Skeletal muscle satellite cell (primary cell): ENCODE measurements around the gene NEURL1.

Source experiments
- H3K27me3 ChIP-seq: 2 replicates; pipeline ENCODE4 v1.7.0; 2013; ENCODE audit warnings: low read length; ENCODE audit not compliant: control insufficient read depth, insufficient read depth
- H3K36me3 ChIP-seq: 2 replicates; pipeline ENCODE4 v1.7.0; 2013; ENCODE audit warnings: mild to moderate bottlenecking, control low read depth, low read length; ENCODE audit not compliant: insufficient read depth
- H3K4me1 ChIP-seq: 2 replicates; pipeline ENCODE4 v1.7.0; 2013; ENCODE audit warnings: low read length; ENCODE audit not compliant: control insufficient read depth, insufficient read depth
- H3K4me2 ChIP-seq: 2 replicates; pipeline ENCODE4 v1.7.0; 2013; ENCODE audit warnings: mild to moderate bottlenecking, low read length
- H3K4me3 ChIP-seq: 2 replicates; pipeline ENCODE4 v1.7.0; 2013; ENCODE audit warnings: low read length
- H3K9ac ChIP-seq: 2 replicates; pipeline ENCODE4 v1.7.0; 2013; ENCODE audit warnings: mild to moderate bottlenecking, low read depth, low read length, moderate library complexity
- H3K9me3 ChIP-seq: replicated peaks from 2 replicates; pipeline ENCODE4 v1.7.0; 2013; ENCODE audit warnings: mild to moderate bottlenecking, control low read depth, low read length

NEURL1 gene

DNA sequence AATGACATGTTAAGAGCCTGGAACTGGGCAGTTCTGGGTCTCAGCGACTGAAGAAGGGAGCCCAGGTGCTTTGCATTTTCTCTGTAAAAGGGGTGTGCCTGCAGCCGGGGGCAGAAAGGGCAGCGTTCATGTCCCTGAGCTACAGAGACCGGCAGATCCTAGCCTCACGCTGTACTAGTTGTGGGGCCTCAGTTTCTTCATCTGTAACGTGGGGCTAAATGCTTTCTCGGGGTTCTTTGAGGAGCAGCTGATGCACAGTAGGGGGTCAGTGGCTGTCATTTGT lies 79.6 kb downstream of the NEURL1 start:
- no peak overlapping the region for H3K4me2 ChIP-seq
- no peak overlapping the region for H3K9ac ChIP-seq
- no peak overlapping the region for H3K4me3 ChIP-seq
- peaks cover 9% of the 10 kb centered on the region for H3K4me1 ChIP-seq
- H3K36me3 ChIP-seq: no peaks in the 10 kb centered on the region
- H3K27me3 ChIP-seq: peaks cover 65% of the 10 kb centered on the region
- no peaks in the 10 kb centered on the region for H3K9me3 ChIP-seq

DNA sequence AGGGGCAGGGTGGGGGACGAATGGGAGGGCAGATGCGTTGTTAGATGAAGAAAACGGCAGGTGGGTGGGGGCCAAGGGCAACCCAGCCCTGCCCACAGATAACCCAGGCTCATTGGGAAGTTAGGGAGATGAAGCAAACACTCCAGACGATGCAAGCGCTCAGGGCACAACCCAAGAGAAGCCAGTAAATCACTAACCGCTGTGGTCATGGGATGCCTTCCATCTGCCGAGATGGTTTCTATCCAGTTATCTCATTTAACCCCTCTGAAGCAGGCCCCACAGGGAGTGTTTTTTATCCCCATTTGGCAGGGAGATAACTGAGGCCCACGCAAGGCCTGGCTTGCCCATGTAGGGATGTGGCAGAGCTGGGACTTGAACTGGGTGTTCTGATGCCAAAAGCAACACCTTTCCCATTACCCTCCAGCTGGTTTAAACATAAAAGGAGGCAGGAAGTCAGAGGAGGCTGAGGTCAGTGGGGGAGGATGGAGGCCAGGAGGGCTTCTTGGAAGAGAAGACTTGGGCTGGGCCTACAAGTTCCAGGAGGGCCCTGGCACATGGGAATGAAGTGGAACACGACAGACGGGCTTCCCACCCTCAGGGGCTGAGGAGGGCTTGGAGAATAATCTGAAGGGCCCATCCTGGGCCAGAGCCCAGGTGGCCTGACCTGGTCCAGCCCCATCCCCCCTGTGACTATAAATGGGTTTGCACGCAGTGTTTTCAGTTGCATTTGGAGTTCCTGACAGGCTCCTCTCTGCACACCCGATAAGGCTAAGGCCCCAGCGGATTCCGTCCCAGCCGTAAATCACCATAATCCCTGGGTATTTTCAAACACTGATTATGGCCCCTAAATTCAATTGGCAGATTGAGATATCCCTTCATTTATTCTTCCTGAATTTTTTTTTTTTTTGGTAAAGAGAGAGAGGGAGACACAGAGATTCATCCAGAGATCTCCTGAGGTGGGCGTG lies 80.9 kb downstream of the NEURL1 start:
- H3K27me3 ChIP-seq: peaks cover 61% of the 10 kb centered on the region
- peaks cover 9% of the 10 kb centered on the region for H3K4me1 ChIP-seq
- no peaks in the 10 kb centered on the region for H3K36me3 ChIP-seq
- no peaks in the 10 kb centered on the region for H3K9me3 ChIP-seq
- H3K4me3 ChIP-seq: no peak overlapping the region
- no peak overlapping the region for H3K4me2 ChIP-seq
- no peak overlapping the region for H3K9ac ChIP-seq

DNA sequence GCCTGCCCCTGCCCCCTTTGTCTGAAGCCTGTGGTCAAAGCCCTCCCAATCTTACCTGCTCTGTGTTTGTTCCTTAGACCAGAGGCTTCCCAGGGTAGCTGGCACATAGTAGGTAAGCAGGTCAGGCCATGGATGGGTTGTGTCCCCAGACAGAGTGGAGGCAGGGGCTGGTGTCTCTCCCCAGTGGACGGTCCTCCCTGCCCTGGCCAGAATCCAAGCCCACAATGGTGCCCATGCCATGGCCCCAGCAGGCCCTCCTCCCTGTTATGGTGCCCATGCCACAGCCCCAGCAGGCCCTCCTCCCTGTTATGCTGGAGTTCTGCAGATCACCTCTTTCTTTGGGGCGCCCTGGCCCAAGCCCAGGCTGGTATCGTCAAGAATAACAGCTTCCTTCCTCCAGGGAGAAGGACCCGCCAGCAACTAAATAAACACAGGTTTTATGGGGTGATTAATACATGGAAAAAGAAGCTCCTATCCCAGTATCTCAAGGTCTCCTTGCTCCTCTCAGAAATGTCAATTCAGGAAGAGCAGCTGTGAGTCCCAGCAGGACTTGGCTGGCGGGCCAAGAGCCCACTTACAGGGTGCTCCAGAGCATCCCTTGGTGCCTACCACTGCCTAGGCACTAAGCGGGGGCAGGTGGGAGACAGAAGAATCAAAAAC lies 82.0 kb downstream of the NEURL1 start:
- H3K9ac ChIP-seq: no peak overlapping the region
- H3K4me1 ChIP-seq: peaks cover 9% of the 10 kb centered on the region
- H3K36me3 ChIP-seq: no peaks in the 10 kb centered on the region
- H3K4me3 ChIP-seq: no peak overlapping the region
- H3K27me3 ChIP-seq: peaks cover 56% of the 10 kb centered on the region
- no peak overlapping the region for H3K4me2 ChIP-seq
- H3K9me3 ChIP-seq: no peaks in the 10 kb centered on the region

DNA sequence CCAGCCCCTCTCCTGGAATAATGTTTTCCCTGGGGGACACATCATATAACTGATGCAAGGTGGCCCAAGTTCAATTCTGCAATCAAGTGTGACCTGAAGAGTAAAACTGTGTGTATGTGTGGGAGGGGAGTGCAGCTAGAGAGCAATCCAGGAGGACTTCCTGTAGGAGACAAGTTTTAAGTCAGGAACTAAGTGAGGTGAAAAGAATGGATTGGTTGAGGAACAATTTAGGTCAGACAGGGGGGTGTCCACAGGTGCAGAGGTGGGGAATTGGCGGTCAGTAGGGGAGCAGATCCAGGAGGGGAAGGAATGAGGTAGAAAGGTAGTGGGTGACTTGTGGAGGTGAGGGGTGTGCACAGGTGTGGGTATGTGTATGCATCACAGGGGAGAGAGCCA lies 82.6 kb downstream of the NEURL1 start:
- H3K36me3 ChIP-seq: no peaks in the 10 kb centered on the region
- no peak overlapping the region for H3K4me3 ChIP-seq
- H3K9ac ChIP-seq: no peak overlapping the region
- no peak overlapping the region for H3K4me2 ChIP-seq
- H3K27me3 ChIP-seq: peaks cover 60% of the 10 kb centered on the region
- H3K4me1 ChIP-seq: peaks cover 9% of the 10 kb centered on the region
- no peaks in the 10 kb centered on the region for H3K9me3 ChIP-seq

DNA sequence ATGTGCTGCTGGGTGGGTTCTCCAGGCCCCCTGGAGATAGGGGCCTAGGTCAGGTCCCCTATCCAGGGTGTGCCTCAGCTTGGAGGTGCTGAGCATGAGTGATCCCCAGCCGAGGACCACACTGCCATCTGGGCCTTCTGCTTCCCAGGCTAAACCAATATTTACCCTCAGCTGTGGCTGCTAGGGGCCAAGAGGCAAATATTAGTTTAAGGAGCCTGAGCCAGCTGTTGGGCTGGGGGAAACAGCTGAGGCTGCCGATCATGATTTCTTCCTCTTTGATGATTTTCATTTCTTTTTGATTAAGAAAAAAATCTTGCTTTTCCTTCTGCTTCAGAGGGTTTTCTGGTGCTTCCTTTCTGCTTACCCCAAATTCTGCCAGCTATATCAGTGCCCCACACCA lies 83.4 kb downstream of the NEURL1 start:
- peaks cover 9% of the 10 kb centered on the region for H3K4me1 ChIP-seq
- H3K9me3 ChIP-seq: no peaks in the 10 kb centered on the region
- H3K27me3 ChIP-seq: peaks cover 64% of the 10 kb centered on the region
- no peaks in the 10 kb centered on the region for H3K36me3 ChIP-seq
- H3K4me3 ChIP-seq: no peak overlapping the region
- H3K9ac ChIP-seq: no peak overlapping the region
- no peak overlapping the region for H3K4me2 ChIP-seq

DNA sequence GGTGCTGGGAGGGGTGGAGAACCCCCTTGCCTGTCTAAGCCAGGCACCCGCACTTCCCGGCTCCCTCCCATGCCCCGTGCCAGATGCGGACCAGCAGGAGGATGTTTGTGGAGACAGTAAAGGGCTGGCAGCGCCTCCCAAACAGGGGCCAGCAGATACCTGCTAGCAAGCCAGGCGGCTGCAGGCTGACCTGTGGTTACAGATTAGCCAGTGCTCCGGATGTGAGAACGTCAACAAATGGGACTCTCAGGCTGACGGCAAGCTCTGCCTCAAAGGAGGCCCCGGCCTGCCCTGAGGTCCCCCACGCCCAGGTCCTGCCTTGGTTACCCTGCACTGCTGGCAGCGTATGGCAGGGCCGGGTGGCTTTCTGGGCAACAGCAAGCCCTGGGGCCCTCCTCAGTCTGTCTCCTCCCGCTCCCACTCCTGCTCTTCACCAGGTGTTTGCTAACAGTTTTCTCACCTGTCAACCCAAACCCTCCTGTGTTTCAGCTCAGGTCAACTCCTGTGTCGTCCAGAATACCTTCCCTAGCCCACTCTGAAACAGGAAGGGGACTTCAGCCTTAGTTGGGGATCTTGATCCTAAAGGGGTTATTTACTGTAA lies 85.4 kb downstream of the NEURL1 start:
- peaks cover 9% of the 10 kb centered on the region for H3K4me1 ChIP-seq
- H3K36me3 ChIP-seq: no peaks in the 10 kb centered on the region
- no peak overlapping the region for H3K4me3 ChIP-seq
- no peaks in the 10 kb centered on the region for H3K9me3 ChIP-seq
- H3K4me2 ChIP-seq: no peak overlapping the region
- H3K9ac ChIP-seq: no peak overlapping the region
- peaks cover 63% of the 10 kb centered on the region for H3K27me3 ChIP-seq

DNA sequence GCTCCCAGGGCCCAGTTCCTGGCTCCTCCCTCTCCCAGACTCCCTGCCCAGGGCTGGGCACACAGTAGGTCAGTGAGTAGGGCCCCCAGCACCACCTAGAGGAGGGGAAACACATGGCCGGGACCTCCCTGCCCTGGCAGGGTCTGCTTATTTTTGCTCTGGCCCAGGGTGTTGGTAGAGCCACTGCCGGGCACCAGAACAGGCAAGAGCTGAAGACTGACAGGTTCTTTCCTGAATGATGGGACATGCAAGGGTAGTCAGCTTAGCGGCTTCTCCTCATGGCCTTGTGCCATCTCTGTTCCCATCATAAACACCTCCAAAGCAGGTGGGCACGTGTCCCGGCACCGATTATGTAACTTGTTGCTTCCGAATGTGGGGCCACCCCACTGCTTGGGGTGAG lies 86.5 kb downstream of the NEURL1 start:
- H3K36me3 ChIP-seq: no peaks in the 10 kb centered on the region
- peaks cover 72% of the 10 kb centered on the region for H3K27me3 ChIP-seq
- no peaks in the 10 kb centered on the region for H3K9me3 ChIP-seq
- H3K9ac ChIP-seq: no peak overlapping the region
- peaks cover 9% of the 10 kb centered on the region for H3K4me1 ChIP-seq
- H3K4me2 ChIP-seq: no peak overlapping the region
- no peak overlapping the region for H3K4me3 ChIP-seq

DNA sequence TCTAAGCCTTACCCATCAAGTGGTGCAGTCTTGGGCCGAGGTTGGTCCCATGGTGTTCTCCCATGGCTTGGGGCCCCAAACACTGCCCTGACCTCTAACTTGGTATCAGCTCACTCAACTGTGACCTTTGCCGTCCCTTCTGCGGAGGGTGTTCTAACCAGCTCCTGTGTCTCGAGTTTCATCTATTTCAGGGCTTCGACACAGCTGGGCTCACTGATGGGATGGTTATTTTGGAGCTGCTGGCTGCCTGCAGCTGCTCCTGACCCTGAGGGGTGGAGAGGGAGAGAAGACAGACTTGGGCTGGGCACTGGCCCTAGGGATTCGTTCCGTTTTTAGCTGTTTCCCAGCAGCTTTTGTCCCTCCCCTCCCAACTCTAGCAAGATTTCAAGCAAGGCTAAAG lies 86.9 kb downstream of the NEURL1 start:
- Histone ChIP-seq H3K9me3 (no peaks in the 10 kb centered on the region), H3K27me3 (peaks cover 71% of the 10 kb centered on the region), H3K4me3 (no peak overlapping the region), H3K4me2 (no peak overlapping the region), H3K9ac (no peak overlapping the region), H3K36me3 (no peaks in the 10 kb centered on the region), H3K4me1 (peaks cover 8% of the 10 kb centered on the region)

DNA sequence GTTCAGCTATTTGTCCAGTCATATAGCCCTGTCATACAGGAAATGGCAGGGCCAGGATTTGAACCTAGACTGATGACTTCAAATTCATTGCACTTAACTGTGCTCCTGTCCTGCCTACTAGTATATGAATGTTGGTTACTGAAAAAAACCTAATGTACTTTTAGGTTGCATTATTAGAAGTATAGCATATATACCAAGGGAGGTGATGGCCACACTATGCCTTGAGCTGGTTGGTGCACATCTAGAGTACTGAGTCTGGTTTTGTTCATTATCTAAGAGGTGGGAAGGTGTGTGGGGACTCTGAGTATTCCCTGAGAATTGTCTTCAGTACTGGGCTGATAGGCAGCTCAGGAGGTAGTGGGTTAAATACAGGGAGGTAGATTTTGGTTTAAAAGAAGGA lies 88.0 kb downstream of the NEURL1 start:
- Histone ChIP-seq H3K4me2 (no peak overlapping the region), H3K9ac (no peak overlapping the region), H3K9me3 (no peaks in the 10 kb centered on the region), H3K36me3 (no peaks in the 10 kb centered on the region), H3K27me3 (peaks cover 71% of the 10 kb centered on the region), H3K4me1 (peaks cover 6% of the 10 kb centered on the region), H3K4me3 (no peak overlapping the region)

DNA sequence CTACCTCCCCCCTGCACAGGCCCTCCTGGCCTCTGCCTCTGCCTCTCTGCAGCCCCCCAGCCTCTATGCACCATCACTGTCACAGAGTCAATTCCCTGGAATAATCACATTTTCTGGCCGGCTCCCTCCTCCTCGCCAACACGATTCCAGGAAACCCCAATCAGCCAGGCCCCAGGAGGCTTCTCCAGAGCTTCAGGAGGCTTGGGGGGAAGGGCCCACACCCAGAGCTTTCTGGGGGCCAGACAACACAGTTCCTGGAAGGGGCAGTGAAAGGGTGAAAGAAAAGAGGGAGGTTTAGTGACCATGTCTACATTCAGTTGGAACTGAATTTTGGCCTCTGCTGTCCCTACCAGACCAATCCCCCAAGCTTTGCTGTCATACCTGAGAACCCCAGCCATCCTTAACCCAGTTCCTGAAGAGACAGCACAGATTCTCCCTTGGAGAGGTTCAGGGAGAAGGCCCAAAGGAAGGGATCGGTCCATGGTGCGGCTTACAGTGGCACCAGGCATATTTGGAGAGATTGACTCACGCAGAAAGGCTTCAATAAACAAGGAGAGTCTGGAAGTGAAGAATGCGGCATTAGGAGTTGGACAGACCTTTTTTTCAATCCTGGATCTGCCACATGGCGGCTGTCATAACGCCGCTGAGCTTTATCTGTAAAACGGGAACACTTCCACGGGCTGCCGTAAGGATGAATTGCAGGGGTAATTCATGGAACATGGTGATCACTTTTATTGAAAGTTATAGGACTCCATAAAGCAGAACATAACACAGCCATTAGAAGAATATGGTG lies 89.0 kb downstream of the NEURL1 start:
- H3K27me3 ChIP-seq: peaks cover 66% of the 10 kb centered on the region
- no peak overlapping the region for H3K4me2 ChIP-seq
- H3K4me1 ChIP-seq: no peaks in the 10 kb centered on the region
- no peak overlapping the region for H3K4me3 ChIP-seq
- H3K9me3 ChIP-seq: no peaks in the 10 kb centered on the region
- no peaks in the 10 kb centered on the region for H3K36me3 ChIP-seq
- no peak overlapping the region for H3K9ac ChIP-seq

DNA sequence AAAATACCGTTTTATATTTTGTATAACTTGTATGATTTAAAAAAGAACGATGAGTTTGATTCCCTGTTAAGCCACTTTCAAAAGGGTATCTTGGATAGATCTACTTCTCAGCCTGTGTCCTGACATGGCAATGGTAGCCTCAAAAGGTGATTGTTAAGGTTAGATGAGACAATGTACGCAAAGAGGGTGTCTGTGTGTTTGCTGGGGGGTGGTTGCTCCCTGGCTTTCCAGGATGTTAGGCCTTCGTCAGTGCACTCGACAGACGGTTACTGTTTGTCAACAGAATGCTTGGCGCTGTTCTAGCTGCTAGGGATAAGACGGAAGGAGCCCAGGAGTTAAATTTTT lies 90.3 kb downstream of the NEURL1 start:
- no peak overlapping the region for H3K4me3 ChIP-seq
- no peaks in the 10 kb centered on the region for H3K36me3 ChIP-seq
- H3K4me2 ChIP-seq: no peak overlapping the region
- no peak overlapping the region for H3K9ac ChIP-seq
- H3K27me3 ChIP-seq: peaks cover 57% of the 10 kb centered on the region
- no peaks in the 10 kb centered on the region for H3K4me1 ChIP-seq
- no peaks in the 10 kb centered on the region for H3K9me3 ChIP-seq
